Stimulated activated CD4-positive, alpha-beta T cell treated with anti-CD3 and anti-CD28 coated beads, TNF-alpha, amount 100 ng/mL, for 1 hour (primary cell): ENCODE data around the gene CETN3.
"Not testable (repeated sequence)": the region's sequence is repeated elsewhere in the genome, so short reads cannot be mapped to it uniquely, and the experiment has no call there.

ENCODE experiments used
- DNase-seq, 3 donors: peaks; one replicate each; pipeline ENCODE4 v3.0.0-alpha.2; 2020; ENCODE audit warnings: low read depth in 3 of 3, low spot score in 1 of 3

Gene CETN3

GRCh38 chr5:90384389-90384788 is 25.2 kb downstream of the CETN3 start:
- no peak for DNase-seq

GRCh38 chr5:90383903-90384302 is 25.7 kb downstream of the CETN3 start:
- no peak for DNase-seq

GRCh38 chr5:90381213-90381929 is 28.2 kb downstream of the CETN3 start:
- DNase-seq = no peak

- DNase-seq = no peak
These were observed 29.9 kb downstream of the CETN3 start for GRCh38 chr5:90379652-90380051.

- no peak for DNase-seq
These were observed 30.8 kb downstream of the CETN3 start for GRCh38 chr5:90378752-90379151.

GRCh38 chr5:90371269-90371668 is 38.3 kb downstream of the CETN3 start:
- DNase-seq = not testable (repeated sequence)

- DNase-seq = no peak
These were observed 40.9 kb downstream of the CETN3 start for GRCh38 chr5:90368454-90369246.

GRCh38 chr5:90367879-90368278 is 41.7 kb downstream of the CETN3 start:
- no peak for DNase-seq

- no peak for DNase-seq
These were observed 42.6 kb downstream of the CETN3 start for GRCh38 chr5:90366948-90367347.

GRCh38 chr5:90365328-90365727 is 44.2 kb downstream of the CETN3 start:
- DNase-seq = no peak

GRCh38 chr5:90359073-90359920 is 50.3 kb downstream of the CETN3 start:
- DNase-seq = no peak

GRCh38 chr5:90356622-90357021 is 52.9 kb downstream of the CETN3 start:
- DNase-seq = no peak

- DNase-seq = no peak
These were observed 53.4 kb downstream of the CETN3 start for GRCh38 chr5:90356176-90356575.

GRCh38 chr5:90355635-90356034 is 53.9 kb downstream of the CETN3 start:
- DNase-seq = no peak

GRCh38 chr5:90353254-90353653 is 56.3 kb downstream of the CETN3 start:
- DNase-seq = no peak

GRCh38 chr5:90351101-90351500 is 58.5 kb downstream of the CETN3 start:
- DNase-seq = no peak

- no peak for DNase-seq
These were observed 62.1 kb downstream of the CETN3 start for GRCh38 chr5:90347462-90347861.

- no peak for DNase-seq
These were observed 63.9 kb downstream of the CETN3 start for GRCh38 chr5:90345684-90346083.

GRCh38 chr5:90344689-90345088 is 64.9 kb downstream of the CETN3 start:
- DNase-seq = no peak

- not testable (repeated sequence) for DNase-seq
These were observed 65.8 kb downstream of the CETN3 start for GRCh38 chr5:90343731-90344130.

GRCh38 chr5:90342576-90342975 is 67.0 kb downstream of the CETN3 start:
- DNase-seq = no peak
